Fibroblast of upper back skin (primary cell): ENCODE measurements around the gene MFSD6L.
"Not testable (repeated sequence)": the region's sequence is repeated elsewhere in the genome, so short reads cannot be mapped to it uniquely, and the experiment has no call there.

Experiments used
- DNase-seq: peaks from one replicate; pipeline ENCODE4 v3.0.0-alpha.2; 2013

Gene MFSD6L

GRCh38 chr17:8825802-8826201 is 26.6 kb upstream of the MFSD6L start:
- DNase-seq, result no peak

GRCh38 chr17:8823279-8823678 is 24.1 kb upstream of the MFSD6L start:
- DNase-seq, result no peak

- no peak for DNase-seq
These were observed 23.4 kb upstream of the MFSD6L start for GRCh38 chr17:8822401-8823035.

GRCh38 chr17:8821446-8822105 is 22.4 kb upstream of the MFSD6L start:
- no peak for DNase-seq

- DNase-seq, result no peak
These were observed 21.3 kb upstream of the MFSD6L start for GRCh38 chr17:8820311-8821010.

- DNase-seq, result no peak
These were observed 19.6 kb upstream of the MFSD6L start for GRCh38 chr17:8818654-8819330.

GRCh38 chr17:8818047-8818446 is 18.9 kb upstream of the MFSD6L start:
- DNase-seq, result no peak

- peak; percentile 8 for DNase-seq
These were observed 7.9 kb upstream of the MFSD6L start for GRCh38 chr17:8806926-8807550.

- no peak for DNase-seq
These were observed 7.2 kb upstream of the MFSD6L start for GRCh38 chr17:8806253-8806925.

- DNase-seq, result not testable (repeated sequence)
These were observed 6.2 kb upstream of the MFSD6L start for GRCh38 chr17:8805396-8805795.

- no peak for DNase-seq
These were observed 4.6 kb upstream of the MFSD6L start for GRCh38 chr17:8803531-8804420.

- DNase-seq, result no peak
These were observed 2.1 kb upstream of the MFSD6L start for GRCh38 chr17:8801135-8801840.

- no peak for DNase-seq
These were observed 1.5 kb upstream of the MFSD6L start for GRCh38 chr17:8800656-8801055.

- DNase-seq, result peak; percentile 38
These were observed 526 bp upstream of the MFSD6L start for GRCh38 chr17:8799570-8800212.

GRCh38 chr17:8798176-8798845 is 854 bp downstream of the MFSD6L start:
- DNase-seq, result no peak

- no peak for DNase-seq
These were observed 1.5 kb downstream of the MFSD6L start for GRCh38 chr17:8797621-8798175.

- DNase-seq, result peak; percentile 27
These were observed 4.5 kb downstream of the MFSD6L start for GRCh38 chr17:8794636-8795035.

- no peak for DNase-seq
These were observed 5.5 kb downstream of the MFSD6L start for GRCh38 chr17:8793649-8794048.

GRCh38 chr17:8792646-8793045 is 6.5 kb downstream of the MFSD6L start:
- DNase-seq, result no peak
